H9 (cell line): ENCODE measurements around the gene RRP15. TPM values are rescaled to one million over a fixed set of nuclear protein-coding genes. Genes with fewer than 3 reads are reported as not detected.

Experiments used
- DNase-seq: peaks from one replicate; pipeline ENCODE4 v3.0.0-alpha.2; 2017
- H2AFZ ChIP-seq: one replicate; pipeline ENCODE4 v1.6.1; 2013; ENCODE audit warnings: mild to moderate bottlenecking, low read length, control low read depth, moderate library complexity
- H2AK5ac ChIP-seq: 2 replicates; pipeline ENCODE4 v1.6.1; 2013; ENCODE audit warnings: low read length, control low read depth, mixed read lengths; ENCODE audit not compliant: insufficient read length
- H2BK120ac ChIP-seq: one replicate; pipeline ENCODE4 v1.6.1; 2013; ENCODE audit warnings: low read depth, mild to moderate bottlenecking, low read length, control low read depth, inconsistent platforms; ENCODE audit not compliant: poor library complexity, severe bottlenecking
- H2BK12ac ChIP-seq: 2 replicates; pipeline ENCODE4 v1.6.1; 2013; ENCODE audit warnings: low read length, control low read depth, mixed read lengths, low read depth; ENCODE audit not compliant: insufficient read length
- H2BK15ac ChIP-seq: 2 replicates; pipeline ENCODE4 v1.6.1; 2013; ENCODE audit warnings: low read depth, low read length, control low read depth
- H2BK20ac ChIP-seq: one replicate; pipeline ENCODE4 v1.6.1; 2013; ENCODE audit warnings: low read depth, mild to moderate bottlenecking, low read length, control low read depth, inconsistent platforms; ENCODE audit not compliant: poor library complexity, severe bottlenecking
- H2BK5ac ChIP-seq: 2 replicates; pipeline ENCODE4 v1.6.1; 2013; ENCODE audit warnings: low read length, control low read depth, mixed read lengths; ENCODE audit not compliant: insufficient read length
- H3K14ac ChIP-seq: 2 replicates; pipeline ENCODE4 v1.6.1; 2013; ENCODE audit warnings: low read length, control low read depth; ENCODE audit not compliant: insufficient read depth
- H3K18ac ChIP-seq: 2 replicates; pipeline ENCODE4 v1.6.1; 2013; ENCODE audit warnings: low read depth, mild to moderate bottlenecking, mixed read lengths, low read length, control low read depth; ENCODE audit not compliant: insufficient read length
- H3K23ac ChIP-seq: 2 replicates; pipeline ENCODE4 v1.6.1; 2013; ENCODE audit warnings: low read length, control low read depth, mixed read lengths, low read depth; ENCODE audit not compliant: insufficient read length
- H3K23me2 ChIP-seq: 2 replicates; pipeline ENCODE4 v1.6.1; 2013; ENCODE audit warnings: low read depth, mild to moderate bottlenecking, mixed read lengths, low read length, control low read depth; ENCODE audit not compliant: insufficient read length, poor library complexity, severe bottlenecking
- H3K27ac ChIP-seq: 2 replicates; pipeline ENCODE4 v1.5.1; 2013; ENCODE audit warnings: low read length, control low read depth, mixed read lengths, low read depth; ENCODE audit not compliant: insufficient read length
- H3K27me3 ChIP-seq: 2 replicates; pipeline ENCODE4 v1.6.1; 2013; ENCODE audit warnings: low read length, control low read depth, inconsistent platforms; ENCODE audit not compliant: insufficient read depth
- H3K4ac ChIP-seq: 2 replicates; pipeline ENCODE4 v1.6.1; 2013; ENCODE audit warnings: low read depth, mild to moderate bottlenecking, control low read depth, inconsistent platforms, low read length, moderate library complexity
- H3K4me1 ChIP-seq: 2 replicates; pipeline ENCODE4 v1.6.1; 2013; ENCODE audit warnings: low read length, control low read depth, inconsistent platforms; ENCODE audit not compliant: insufficient read depth
- H3K4me2 ChIP-seq: 2 replicates; pipeline ENCODE4 v1.6.1; 2013; ENCODE audit warnings: low read length, control low read depth, mixed read lengths; ENCODE audit not compliant: insufficient read length, insufficient read depth
- H3K56ac ChIP-seq: 2 replicates; pipeline ENCODE4 v1.6.1; 2013; ENCODE audit warnings: low read depth, mild to moderate bottlenecking, mixed read lengths, low read length, control low read depth; ENCODE audit not compliant: insufficient read length
- H3K79me1 ChIP-seq: 2 replicates; pipeline ENCODE4 v1.6.1; 2013; ENCODE audit warnings: low read depth, mild to moderate bottlenecking, moderate library complexity, low read length, control low read depth, inconsistent platforms; ENCODE audit not compliant: insufficient read depth, poor library complexity, severe bottlenecking
- H3K79me2 ChIP-seq: 2 replicates; pipeline ENCODE4 v1.6.1; 2013; ENCODE audit warnings: low read length, control low read depth, inconsistent platforms; ENCODE audit not compliant: insufficient read depth
- H3K9ac ChIP-seq: 2 replicates; pipeline ENCODE4 v1.6.1; 2013; ENCODE audit warnings: low read length, control low read depth, mixed read lengths; ENCODE audit not compliant: insufficient read length; ENCODE audit errors: extremely low read depth
- H3K9me3 ChIP-seq: one replicate; pipeline ENCODE4 v1.6.1; 2013; ENCODE audit warnings: low read depth, low read length, inconsistent platforms; ENCODE audit not compliant: control insufficient read depth
- H3T11ph ChIP-seq: one replicate; pipeline ENCODE4 v1.6.1; 2013; ENCODE audit warnings: mild to moderate bottlenecking, low read length, control low read depth, inconsistent platforms
- H4K20me1 ChIP-seq: one replicate; pipeline ENCODE4 v1.6.1; 2013; ENCODE audit not compliant: control insufficient read depth, insufficient read length, insufficient read depth
- H4K5ac ChIP-seq: 2 replicates; pipeline ENCODE4 v1.6.1; 2013; ENCODE audit warnings: low read depth, mild to moderate bottlenecking, mixed read lengths, low read length, control low read depth; ENCODE audit not compliant: insufficient read length
- H4K8ac ChIP-seq: replicated peaks from 2 replicates; pipeline ENCODE4 v1.6.1; 2013; ENCODE audit warnings: low read length, control low read depth, mixed read lengths, low read depth; ENCODE audit not compliant: insufficient read length
- H4K91ac ChIP-seq: 2 replicates; pipeline ENCODE4 v1.6.1; 2013; ENCODE audit warnings: low read depth, mild to moderate bottlenecking, moderate library complexity, mixed read lengths, low read length, control low read depth; ENCODE audit not compliant: insufficient read length
- H3K27ac Mint-ChIP-seq, 3 experiments: 2 replicates in 2 of 3; 3 replicates in 1 of 3; pipeline ENCODE4 v1.8.0; 2020 to 2021; ENCODE audit warnings: mixed read lengths in 3 of 3, mild to moderate bottlenecking in 1 of 3, moderate library complexity in 1 of 3
- H3K27me3 Mint-ChIP-seq: 2 replicates; pipeline ENCODE4 v1.8.0; 2021; ENCODE audit warnings: low read depth, mild to moderate bottlenecking, moderate library complexity, mixed read lengths
- H3K36me3 Mint-ChIP-seq, 3 experiments: 2 replicates in 2 of 3; 3 replicates in 1 of 3; pipeline ENCODE4 v1.8.0; 2020 to 2021; ENCODE audit warnings: low read depth in 3 of 3, mixed read lengths in 3 of 3; ENCODE audit not compliant: insufficient read depth in 1 of 3
- H3K4me1 Mint-ChIP-seq, 2 experiments: 2 replicates each; pipeline ENCODE4 v1.8.0; 2020; ENCODE audit warnings: mixed read lengths in 2 of 2
- H3K4me3 Mint-ChIP-seq, 2 experiments: 2 replicates in 1 of 2; 3 replicates in 1 of 2; pipeline ENCODE4 v1.8.0; 2020 to 2021; ENCODE audit warnings: mild to moderate bottlenecking in 2 of 2, mixed read lengths in 2 of 2, moderate library complexity in 1 of 2
- H3K9me3 Mint-ChIP-seq, 2 experiments: 2 replicates in 1 of 2; 3 replicates in 1 of 2; pipeline ENCODE4 v1.8.0; 2020; ENCODE audit warnings: mild to moderate bottlenecking in 2 of 2, mixed read lengths in 2 of 2, moderate library complexity in 1 of 2
- CTCF ChIP-seq: fragments of 200-600 bp; sonication (generic); conservative IDR thresholded peaks from 3 replicates; pipeline ENCODE4 v1.8.0; 2021; ENCODE audit warnings: antibody characterized with exemption, mild to moderate bottlenecking
- WGBS: extraction: QIAGEN DNeasy Blood & Tissue Kit; methylation state at CpG from one replicate; pipeline ENCODE4 v1.1.7; 2013; ENCODE audit warnings: missing lambda C conversion rate, low lambda C conversion rate, mixed read lengths; ENCODE audit not compliant: insufficient read length; ENCODE audit errors: extremely low coverage; 5-methylcytosine and 5-hydroxymethylcytosine counted together
- total RNA-seq: library from RNA; stranded (reverse); gene quantifications from 2 replicates; pipeline ENCODE4 v1.2.1, GENCODE V29; 2021

RRP15 gene
- total RNA-seq, 1 experiment from 2014 or later: 48.7 TPM

GRCh38 chr1:218362418-218363076, 77.5 kb downstream of the RRP15 start:
- H3K9me3 ChIP-seq: no peaks in the 10 kb centered on the region
- TF ChIP-seq CTCF: no peak
- H4K20me1 ChIP-seq: no peaks in the 10 kb centered on the region
- H3K27me3 Mint-ChIP-seq: no peaks in the 10 kb centered on the region
- H3K9me3 Mint-ChIP-seq: no peaks in the 10 kb centered on the region
- no peak overlapping the region for H3K4me3 Mint-ChIP-seq
- no peak overlapping the region for H2BK15ac ChIP-seq
- no peaks in the 10 kb centered on the region for H3K27me3 ChIP-seq
- no peak overlapping the region for H2AFZ ChIP-seq
- no peak overlapping the region for H2BK20ac ChIP-seq
- H2BK12ac ChIP-seq: no peak overlapping the region
- no peak overlapping the region for H3K27ac Mint-ChIP-seq
- peaks cover 8% of the 10 kb centered on the region in 2 experiments for H3K4me1 Mint-ChIP-seq
- no peak overlapping the region for H3K56ac ChIP-seq
- no peak overlapping the region for H3K23ac ChIP-seq
- H3K23me2 ChIP-seq: no peaks in the 10 kb centered on the region
- H3K9ac ChIP-seq: no peak overlapping the region
- H3K4me2 ChIP-seq: no peak overlapping the region
- H3K4ac ChIP-seq: no peak overlapping the region
- no peak overlapping the region for H4K91ac ChIP-seq
- H3K79me1 ChIP-seq: no peaks in the 10 kb centered on the region
- no peaks in the 10 kb centered on the region for H3K36me3 Mint-ChIP-seq
- WGBS: no CpG with 5 or more reads among the region's 5 CpGs
- no peak overlapping the region for H3K27ac ChIP-seq
- H4K8ac ChIP-seq: no peak overlapping the region
- H2BK120ac ChIP-seq: no peak overlapping the region
- no peak overlapping the region for H3T11ph ChIP-seq
- H3K14ac ChIP-seq: no peak overlapping the region
- no peaks in the 10 kb centered on the region for H3K4me1 ChIP-seq
- H3K79me2 ChIP-seq: no peaks in the 10 kb centered on the region
- no peak overlapping the region for H2BK5ac ChIP-seq
- no peak overlapping the region for H2AK5ac ChIP-seq
- H4K5ac ChIP-seq: no peak overlapping the region
- H3K18ac ChIP-seq: no peak overlapping the region
- DNase-seq: no peak
